HG03280 (cell line): ENCODE results near the gene NEXN.
A peak's percentile ranks its signal among the peaks of the same experiment; 100 is the strongest.
"Not testable (repeated sequence)": the region's sequence is repeated elsewhere in the genome, so short reads cannot be mapped to it uniquely, and the experiment has no call there.

Experiments used
- ATAC-seq: cut with Tn5 transposase; IDR thresholded peaks from one replicate; pipeline ENCODE4 v1.9.1; 2021; ENCODE audit warnings: mild to moderate bottlenecking, moderate library complexity; ENCODE audit not compliant: unreplicated experiment

Gene NEXN

GRCh38 chr1:77905603-77906002 lies 17.2 kb downstream of the NEXN start:
- no peak for ATAC-seq

GRCh38 chr1:77906019-77906545 lies 17.7 kb downstream of the NEXN start:
- ATAC-seq: no peak

DNA sequence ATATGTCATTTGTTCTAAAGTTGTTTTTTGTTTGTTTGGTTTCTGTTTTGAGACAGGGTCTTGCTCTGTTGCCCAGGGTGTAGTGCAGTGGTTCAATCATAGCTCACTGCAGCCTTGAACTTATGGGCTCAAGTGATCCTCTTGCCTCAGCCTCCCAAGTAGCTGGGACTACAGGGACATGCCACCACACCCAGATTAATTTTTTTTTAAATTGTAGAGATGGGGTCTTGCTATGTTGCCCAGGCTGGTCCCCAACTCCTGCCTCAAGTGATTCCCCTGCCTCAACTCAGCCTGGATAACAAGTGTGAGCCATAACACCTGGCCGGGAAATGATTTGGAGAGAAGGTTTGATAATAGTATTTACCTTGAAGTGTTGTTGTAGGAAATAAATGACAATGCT lies 18.2 kb downstream of the NEXN start:
- ATAC-seq: no peak

GRCh38 chr1:77910116-77910515 lies 21.7 kb downstream of the NEXN start:
- ATAC-seq: no peak

DNA sequence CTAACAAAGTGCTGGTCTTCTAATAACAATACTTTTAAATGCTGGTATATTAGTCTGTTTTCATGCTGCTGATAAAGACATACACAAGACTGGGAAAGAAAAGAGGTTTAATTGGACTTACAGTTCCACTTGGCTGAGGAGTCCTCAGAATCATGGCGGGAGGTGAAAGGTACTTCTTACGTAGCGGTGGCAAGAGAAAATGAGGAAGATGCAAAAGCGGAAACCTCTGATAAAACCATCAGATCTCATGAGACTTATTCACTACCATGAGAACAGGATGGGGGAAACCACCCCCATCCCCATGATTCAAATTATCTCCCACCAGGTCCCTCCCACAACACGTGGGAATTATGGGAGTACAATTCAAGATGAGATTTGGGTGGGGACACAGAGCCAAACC lies 30.5 kb downstream of the NEXN start:
- not testable (repeated sequence) for ATAC-seq

GRCh38 chr1:77925518-77925917 lies 37.1 kb downstream of the NEXN start:
- no peak for ATAC-seq

DNA sequence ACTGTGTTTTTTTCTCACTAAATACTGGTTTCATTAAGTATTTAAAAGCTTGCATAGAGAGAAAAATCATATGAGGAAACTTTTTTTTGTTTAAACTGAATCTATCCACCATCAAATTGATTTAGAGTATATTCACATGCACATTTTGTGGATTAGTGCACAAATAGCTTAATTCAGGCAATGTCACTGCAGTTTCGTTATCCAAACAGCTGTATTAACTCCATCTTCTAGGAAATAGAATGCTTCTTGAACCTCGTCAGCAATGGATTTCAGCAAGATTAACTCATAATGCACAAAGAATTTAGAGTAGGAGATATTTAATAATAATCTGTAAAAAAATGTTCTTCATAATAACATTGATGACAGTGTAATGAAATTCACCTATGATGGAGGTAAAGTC lies 37.5 kb downstream of the NEXN start:
- no peak for ATAC-seq

DNA sequence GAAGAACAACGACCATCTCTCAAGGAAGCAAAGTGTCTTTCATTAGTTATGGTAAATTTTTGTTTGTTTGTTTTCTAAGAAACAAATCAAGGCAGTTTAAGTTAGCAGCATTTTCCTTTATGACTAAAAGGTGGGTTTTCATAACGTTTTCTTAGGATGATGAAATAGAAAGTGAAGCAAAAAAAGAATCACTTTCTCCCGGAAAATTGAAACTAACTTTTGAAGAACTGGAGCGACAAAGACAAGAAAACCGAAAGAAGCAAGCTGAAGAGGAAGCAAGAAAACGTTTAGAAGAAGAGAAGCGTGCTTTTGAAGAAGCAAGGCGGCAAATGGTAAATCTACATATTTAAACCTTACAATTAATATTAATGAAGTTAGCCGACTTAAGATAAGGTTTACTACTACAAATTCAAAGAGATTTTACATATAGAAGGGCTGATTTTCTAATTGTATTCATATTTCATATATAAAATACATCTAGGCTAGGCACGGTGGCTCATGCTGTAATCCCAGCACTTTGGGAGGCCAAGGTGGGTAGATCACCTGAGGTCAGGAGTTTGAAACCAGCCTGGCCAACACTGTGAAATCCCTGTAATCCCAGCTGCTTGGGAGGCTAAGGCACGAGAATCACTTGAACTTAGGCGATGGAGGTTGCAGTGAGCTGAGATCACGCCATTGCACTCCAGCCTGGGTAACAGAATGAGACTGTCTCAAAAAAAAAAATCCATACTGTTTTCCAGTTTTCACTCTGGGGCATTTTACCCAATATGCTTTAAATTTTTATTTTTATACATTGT lies 38.3 kb downstream of the NEXN start:
- ATAC-seq: no peak

- ATAC-seq: no peak
Measured at GRCh38 chr1:77927414-77927813, 39.0 kb downstream of the NEXN start.

DNA sequence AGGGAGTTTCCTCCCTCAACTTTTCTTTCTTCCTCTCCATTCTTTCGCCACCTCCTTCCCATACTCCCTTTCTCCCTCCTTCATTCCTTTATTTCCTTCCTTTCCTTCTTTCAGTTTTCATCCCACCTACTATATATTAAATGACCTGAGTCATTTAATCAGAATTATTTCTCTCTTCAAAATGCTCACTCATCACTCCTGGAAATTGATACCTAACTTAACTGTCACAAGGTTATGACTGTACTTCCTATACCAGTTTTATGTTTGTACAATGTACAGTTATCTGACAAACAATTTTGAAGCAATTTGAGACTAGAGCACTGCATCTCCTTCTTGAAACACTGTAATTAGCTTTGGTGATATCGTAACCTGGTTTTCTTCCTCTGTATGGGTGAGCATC lies 41.4 kb downstream of the NEXN start:
- ATAC-seq: no peak

GRCh38 chr1:77938651-77939050 lies 50.2 kb downstream of the NEXN start:
- no peak for ATAC-seq

- ATAC-seq: no peak
Measured at GRCh38 chr1:77940921-77941570, 52.6 kb downstream of the NEXN start.

GRCh38 chr1:77942400-77943140 lies 54.1 kb downstream of the NEXN start:
- no peak for ATAC-seq

- ATAC-seq: no peak
Measured at GRCh38 chr1:77945345-77945744, 56.9 kb downstream of the NEXN start.

- no peak for ATAC-seq
Measured at GRCh38 chr1:77948841-77949424, 60.5 kb downstream of the NEXN start.

- ATAC-seq: peak; percentile 53
Measured at GRCh38 chr1:77950873-77951272, 62.4 kb downstream of the NEXN start.

DNA sequence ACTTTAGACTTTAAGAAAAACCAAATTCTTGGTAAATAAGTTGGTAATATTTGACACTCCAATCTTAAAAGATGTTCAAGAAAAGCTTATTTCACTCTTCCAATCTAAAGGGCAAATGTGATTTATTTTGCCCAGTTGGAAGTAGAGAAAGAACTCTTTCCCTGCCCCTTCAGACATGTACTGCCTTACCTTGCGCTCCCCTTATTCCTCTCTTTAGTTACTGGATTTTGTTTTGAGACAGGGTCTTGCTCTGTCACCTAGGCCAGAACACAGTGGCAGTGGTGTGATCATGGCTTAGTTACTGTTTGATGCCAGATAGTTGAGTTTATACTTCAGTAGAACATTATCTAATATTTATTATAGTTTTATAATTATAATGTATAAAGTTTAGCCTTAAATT lies 62.9 kb downstream of the NEXN start:
- peak; percentile 11 for ATAC-seq

DNA sequence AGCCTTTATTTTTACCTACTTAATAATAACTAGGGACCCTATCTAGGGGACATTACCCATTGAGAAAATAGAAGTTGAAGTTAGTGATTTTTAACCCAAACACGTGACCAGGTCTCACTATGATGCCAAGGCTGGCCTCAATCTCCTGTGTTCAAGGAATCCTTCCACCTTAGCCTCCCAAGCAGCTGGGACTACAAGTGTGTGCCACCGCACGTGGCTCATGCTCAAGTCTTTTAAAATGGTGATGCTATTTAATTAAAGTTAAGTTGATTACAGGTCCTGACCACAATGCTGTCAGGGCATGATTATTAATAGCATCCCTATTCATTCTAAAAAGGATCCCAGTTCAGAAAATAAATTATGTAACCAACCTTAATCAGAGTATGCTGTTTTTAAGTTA lies 65.5 kb downstream of the NEXN start:
- ATAC-seq: no peak

- ATAC-seq: no peak
Measured at GRCh38 chr1:77954521-77954920, 66.1 kb downstream of the NEXN start.

- ATAC-seq: no peak
Measured at GRCh38 chr1:77955709-77956108, 67.3 kb downstream of the NEXN start.

DNA sequence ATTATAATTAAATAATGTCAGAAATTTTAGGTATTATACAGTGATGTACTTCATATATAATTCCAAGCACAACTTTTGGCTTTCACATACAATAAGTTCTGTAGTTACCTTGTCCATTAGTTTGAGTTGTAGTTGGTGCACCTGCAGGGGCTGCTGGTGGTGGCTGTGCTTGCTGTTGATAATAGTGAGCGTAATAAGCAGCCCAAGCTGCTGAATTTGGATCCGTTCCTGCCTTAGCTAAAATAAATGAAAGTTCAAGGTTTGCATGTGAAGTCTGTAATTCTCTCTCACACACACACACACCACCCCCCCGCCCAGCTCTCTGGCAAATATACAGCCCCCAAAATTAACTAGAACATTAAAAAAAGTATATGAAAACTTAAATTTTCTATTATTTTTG lies 68.0 kb downstream of the NEXN start:
- no peak for ATAC-seq
